HG03432 (cell line): ENCODE data around the gene PGR.
"Not testable (repeated sequence)": the region's sequence is repeated elsewhere in the genome, so short reads cannot be mapped to it uniquely, and the experiment has no call there.

Source experiments
- ATAC-seq: cut with Tn5 transposase; IDR thresholded peaks from one replicate; pipeline ENCODE4 v1.9.1; 2021; ENCODE audit warnings: mild to moderate bottlenecking, moderate library complexity; ENCODE audit not compliant: unreplicated experiment

PGR gene

GRCh38 chr11:101082813-101083212 is 46.8 kb downstream of the PGR start:
- ATAC-seq = no peak

- no peak for ATAC-seq
These were observed 65.9 kb downstream of the PGR start for GRCh38 chr11:101063706-101064105.

DNA sequence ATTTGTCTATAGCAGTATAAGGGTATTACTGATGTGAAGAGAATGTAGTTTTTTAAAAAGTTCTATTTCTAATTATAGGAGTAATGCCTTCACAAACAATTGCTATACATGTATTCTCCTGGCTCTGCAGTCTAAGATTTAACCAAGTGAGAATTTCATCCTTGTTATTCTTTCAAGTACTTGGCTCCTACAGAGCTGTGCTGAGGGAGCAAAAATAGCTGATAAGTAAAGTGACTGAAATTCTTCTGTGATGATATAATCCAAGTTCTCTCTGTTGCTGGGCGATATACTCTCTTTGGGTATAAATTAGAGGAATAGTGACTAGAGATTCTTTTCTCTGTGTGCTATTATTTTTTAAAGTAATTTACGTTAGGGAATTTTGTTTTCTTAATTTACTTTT is 68.0 kb downstream of the PGR start:
- ATAC-seq = no peak

DNA sequence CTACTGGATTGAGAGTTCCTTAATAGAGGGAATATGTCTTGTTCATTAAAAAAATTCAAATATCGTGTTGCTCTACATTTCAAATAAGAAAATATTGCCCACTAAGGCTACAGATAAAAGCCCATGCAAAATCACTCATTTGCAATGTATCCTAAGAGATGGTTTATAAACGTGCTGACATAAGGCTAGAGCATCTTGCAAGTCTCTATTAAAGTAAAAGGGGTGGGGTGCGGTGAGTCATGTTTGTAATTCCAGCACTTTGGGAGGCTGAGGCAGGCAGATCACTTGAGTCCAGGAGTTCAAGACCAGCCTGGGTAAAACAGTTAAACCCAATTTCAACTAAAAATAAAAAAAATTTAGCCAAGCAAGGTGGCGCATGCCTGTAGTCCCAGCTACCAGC is 70.3 kb downstream of the PGR start:
- no peak for ATAC-seq

DNA sequence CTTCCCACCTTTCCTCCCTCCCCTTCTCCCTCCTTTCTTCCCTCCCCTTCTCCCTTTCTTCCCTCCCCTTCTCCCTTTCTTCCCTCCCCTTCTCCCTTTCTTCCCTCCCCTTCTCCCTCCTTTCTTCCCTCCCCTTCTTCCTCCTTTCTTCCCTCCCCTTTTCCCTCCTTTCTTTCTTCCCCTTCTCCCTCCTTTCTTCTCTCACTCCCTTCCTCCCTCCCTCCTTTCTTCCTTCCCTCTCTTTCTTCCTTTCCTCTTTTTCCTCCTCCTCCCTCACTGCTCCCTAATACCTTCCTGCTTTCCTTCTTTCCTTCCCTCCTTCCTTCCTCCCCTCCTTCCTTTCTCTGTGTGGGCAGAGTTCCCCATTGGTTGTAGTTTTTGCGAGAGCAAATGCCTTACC is 76.1 kb downstream of the PGR start:
- ATAC-seq = no peak

DNA sequence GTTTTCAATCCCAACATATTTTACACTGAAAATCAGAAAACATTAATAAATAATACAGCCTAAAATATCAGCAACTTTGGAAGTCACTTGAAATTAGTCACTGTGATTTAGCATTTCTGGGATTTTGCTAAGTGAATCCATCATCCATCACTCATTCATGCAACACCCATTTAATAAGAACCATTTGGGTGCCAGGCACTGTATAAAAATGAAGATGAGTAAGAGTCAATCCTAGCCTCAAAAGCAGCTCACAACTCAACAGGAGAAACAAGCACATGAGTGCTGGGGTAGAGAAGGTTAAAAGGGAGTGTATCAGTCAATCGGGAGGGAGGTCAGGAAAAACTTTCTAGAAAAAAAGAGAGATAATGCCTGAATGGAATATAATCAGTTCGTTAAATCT is 77.9 kb downstream of the PGR start:
- no peak for ATAC-seq

DNA sequence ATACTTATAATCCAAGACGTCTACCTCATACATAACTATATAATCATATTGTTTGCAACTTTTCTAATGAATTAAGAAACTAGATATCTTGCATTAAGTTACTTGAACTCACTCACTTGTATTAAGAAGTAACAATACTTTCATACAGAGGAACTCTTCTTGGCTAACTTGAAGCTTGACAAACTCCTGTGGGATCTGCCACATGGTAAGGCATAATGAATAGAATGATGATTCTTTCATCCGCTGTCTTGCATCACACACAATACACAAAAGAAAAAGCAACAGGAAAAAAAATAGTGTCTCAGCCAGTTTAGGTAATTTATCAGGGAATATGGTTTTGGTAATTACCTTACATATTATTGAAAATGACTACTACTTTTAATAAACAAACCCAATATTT is 79.8 kb downstream of the PGR start:
- ATAC-seq = no peak

- ATAC-seq = no peak
These were observed 80.5 kb downstream of the PGR start for GRCh38 chr11:101049123-101049522.

- no peak for ATAC-seq
These were observed 81.1 kb downstream of the PGR start for GRCh38 chr11:101048479-101048878.

- no peak for ATAC-seq
These were observed 82.7 kb downstream of the PGR start for GRCh38 chr11:101046947-101047346.

DNA sequence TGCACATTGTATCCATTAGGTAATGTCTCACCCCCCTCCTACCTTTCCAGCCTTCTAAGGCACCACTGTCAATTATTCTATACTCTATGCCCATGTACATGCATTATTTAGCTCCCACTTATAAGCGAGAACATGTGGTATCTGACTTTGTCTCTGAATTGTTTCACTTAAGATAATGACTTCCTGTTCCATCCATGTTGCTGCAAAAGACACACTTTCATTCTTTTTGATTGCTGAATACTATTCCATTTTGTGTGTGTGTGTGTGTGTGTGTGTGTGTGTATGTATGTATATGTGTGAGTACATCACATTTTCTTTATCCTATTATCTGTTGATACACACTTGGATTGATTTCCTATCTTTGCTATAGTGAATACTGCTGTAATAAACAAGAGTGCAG is 84.2 kb downstream of the PGR start:
- no peak for ATAC-seq

GRCh38 chr11:101043940-101044339 is 85.7 kb downstream of the PGR start:
- no peak for ATAC-seq

DNA sequence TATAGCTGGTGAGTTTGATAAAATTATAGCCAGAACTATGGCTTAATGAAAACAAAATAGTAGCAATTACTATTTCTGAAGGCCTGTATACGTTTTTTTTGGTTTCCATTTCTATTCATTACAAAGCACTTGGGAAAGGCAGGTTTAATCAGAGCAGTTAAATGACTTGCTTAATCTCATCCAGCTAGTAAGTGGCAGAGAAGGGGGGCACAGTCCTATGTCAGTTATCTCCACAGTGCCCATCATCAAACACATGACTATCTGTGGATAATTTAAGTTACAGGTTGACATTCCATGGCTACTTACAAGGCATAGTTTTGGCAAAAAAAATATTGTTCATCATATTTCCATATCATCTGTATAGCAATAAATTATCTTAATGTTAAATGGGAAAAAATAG is 93.7 kb downstream of the PGR start:
- no peak for ATAC-seq

DNA sequence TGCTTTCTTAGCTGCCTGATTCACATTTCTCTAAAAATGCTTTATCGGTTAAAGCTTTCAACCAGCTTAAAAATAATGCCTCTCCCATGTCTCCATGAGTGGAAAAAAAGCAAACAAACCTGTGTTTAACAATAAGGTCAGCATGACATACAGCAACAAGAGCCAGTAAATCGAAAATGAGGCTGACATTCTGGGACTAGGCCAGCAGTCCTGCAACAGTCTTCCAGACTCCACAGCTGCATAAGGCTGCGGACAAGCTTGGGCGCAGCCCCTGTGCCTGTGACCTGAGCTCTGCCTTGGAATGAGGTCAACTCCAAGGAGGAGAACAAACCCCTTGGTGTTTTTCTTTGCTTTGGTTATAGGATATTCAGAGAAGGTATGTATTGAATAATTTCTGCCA is 95.5 kb downstream of the PGR start:
- no peak for ATAC-seq

DNA sequence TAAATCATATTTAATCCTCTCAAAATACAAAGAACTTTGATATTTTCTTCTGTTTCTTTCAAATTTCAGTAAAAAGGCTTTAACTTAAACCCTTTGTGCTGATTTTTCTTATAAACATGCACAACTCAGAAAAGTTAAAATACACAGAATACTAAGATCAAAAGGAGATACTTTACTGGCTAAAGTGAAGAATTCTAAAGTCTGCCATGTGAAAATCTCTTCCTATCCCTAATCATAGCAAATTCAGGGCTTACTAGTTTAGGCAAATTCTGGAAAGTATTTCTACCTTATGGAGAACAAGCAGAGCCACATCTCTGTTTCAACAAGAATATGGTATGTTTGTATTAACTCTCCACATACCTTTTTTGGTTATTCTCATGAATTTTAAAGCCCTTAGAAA is 96.6 kb downstream of the PGR start:
- ATAC-seq = no peak

GRCh38 chr11:101031713-101032112 is 97.9 kb downstream of the PGR start:
- ATAC-seq = no peak

DNA sequence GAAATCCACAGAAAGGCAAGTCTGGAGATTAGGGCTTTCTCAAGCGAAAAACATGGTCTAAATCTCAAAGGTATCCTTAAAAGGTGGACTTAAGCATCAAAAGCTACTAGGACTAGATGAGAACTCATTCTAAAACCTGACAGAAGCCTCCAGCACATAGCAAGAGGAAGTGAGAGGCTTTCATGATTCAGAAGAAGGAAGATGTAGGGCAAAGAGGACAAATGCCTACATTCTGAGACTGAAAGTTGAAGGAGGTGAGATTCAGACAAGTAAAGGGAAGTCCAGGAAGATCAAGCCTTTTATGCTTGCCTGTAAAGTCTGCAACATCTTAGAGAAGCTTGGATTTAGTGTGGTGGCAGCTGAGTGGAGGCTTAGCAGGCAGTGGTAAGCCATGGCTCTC is 98.9 kb downstream of the PGR start:
- no peak for ATAC-seq

GRCh38 chr11:101030015-101030414 is 99.6 kb downstream of the PGR start:
- ATAC-seq = no peak

- ATAC-seq = no peak
These were observed 101.0 kb downstream of the PGR start for GRCh38 chr11:101028644-101029043.

GRCh38 chr11:101022256-101022655 is 107.4 kb downstream of the PGR start:
- no peak for ATAC-seq

DNA sequence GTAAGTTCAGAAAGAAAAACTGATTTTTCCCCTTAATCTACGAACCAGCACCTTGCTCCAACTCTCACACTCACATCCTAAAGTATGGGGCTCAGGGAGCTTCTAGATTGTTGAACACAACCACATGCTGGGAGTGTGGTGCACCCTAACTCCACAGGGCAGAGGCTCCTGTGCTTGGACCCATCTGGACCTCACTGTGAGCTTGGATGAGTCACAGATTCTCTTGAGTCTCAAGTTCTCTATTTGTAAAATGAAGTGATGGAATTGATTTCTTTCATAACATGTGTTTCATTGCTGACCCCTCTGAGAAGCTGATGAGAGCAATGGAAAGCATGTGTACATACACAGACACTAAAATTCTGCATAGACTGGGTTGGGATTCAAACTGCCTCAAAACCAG is 109.7 kb downstream of the PGR start:
- ATAC-seq = no peak

DNA sequence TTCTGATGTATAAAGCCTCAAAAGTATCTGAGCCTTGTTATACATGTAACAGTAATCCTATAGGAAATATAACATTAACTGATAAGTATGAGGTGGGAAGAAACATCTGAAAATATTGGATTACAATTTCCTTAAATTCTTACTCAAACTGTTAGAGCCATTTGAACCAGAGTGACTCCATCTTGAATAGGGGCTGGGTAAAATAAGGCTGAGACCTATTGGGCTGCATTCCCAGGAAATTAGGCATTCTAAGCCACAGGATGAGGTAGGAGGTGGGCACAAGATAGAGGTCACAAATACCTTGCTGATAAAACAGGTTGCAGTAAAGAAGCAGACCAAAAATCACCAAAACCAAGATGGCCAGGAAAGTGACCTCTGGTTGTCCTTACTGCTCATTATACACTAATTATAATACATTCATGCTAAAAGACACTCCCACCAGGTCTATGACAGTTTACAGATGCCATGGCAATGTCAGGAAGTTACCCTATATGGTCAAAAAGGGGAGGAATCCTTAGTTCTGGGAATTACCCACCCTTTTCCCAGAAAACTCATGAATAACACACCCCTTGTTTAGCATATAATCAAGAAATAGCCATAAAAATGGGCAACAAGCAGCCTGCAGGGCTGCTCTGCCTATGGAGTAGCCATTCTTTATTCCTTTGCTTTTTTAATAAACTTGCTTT is 114.9 kb downstream of the PGR start:
- ATAC-seq = no peak

DNA sequence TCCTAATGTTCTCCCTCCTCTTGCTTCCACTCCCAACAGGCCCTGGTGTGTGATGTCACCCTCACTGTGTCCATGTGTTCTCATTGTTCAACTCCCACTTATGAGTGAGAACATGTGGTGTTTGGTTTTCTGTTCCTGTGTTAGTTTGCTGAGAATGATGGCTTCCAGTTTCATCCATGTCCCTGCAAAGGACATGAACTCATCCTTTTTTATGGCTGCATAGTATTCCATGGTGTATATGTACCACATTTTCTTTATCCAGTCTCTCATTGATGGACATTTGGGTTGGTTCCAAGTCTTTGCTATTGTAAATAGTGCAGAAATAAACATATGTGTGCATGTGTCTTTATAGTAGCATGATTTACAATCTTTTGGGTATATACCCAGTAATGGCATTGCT is 115.9 kb downstream of the PGR start:
- not testable (repeated sequence) for ATAC-seq
